GM12874 (cell line): Measurements from ENCODE around the gene CAMTA1.

ENCODE experiments used
- TF ChIP-seq, protein P1 (sequence below): IDR thresholded peaks from 2 replicates; pipeline ENCODE4 v1.5.1; 2011; ENCODE audit warnings: low read depth, mild to moderate bottlenecking, control low read depth, low read length, moderate library complexity; ENCODE audit not compliant: insufficient read depth

Gene CAMTA1

DNA sequence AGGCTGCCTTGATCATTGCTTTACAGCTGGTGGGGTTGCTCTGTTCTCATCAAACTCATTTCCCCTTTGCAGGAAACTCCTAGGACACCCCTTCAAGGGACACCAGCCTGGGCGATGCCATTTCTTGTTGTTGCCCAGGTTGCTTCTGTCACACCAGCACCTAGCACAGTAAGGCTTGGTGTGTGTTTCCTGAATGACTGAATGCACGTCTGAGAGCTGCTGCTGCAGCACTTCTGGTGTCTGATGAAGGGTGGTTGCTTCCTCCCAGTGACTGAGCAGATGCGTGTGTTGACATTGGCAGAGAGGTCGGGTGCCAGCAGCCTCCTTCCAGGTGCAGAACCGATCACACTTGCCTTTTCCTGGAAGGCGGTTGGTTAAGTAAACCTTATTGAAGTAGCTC lies 477.4 kb downstream of the CAMTA1 start:
- TF ChIP-seq, protein P1, sequence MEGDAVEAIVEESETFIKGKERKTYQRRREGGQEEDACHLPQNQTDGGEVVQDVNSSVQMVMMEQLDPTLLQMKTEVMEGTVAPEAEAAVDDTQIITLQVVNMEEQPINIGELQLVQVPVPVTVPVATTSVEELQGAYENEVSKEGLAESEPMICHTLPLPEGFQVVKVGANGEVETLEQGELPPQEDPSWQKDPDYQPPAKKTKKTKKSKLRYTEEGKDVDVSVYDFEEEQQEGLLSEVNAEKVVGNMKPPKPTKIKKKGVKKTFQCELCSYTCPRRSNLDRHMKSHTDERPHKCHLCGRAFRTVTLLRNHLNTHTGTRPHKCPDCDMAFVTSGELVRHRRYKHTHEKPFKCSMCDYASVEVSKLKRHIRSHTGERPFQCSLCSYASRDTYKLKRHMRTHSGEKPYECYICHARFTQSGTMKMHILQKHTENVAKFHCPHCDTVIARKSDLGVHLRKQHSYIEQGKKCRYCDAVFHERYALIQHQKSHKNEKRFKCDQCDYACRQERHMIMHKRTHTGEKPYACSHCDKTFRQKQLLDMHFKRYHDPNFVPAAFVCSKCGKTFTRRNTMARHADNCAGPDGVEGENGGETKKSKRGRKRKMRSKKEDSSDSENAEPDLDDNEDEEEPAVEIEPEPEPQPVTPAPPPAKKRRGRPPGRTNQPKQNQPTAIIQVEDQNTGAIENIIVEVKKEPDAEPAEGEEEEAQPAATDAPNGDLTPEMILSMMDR: no peak

DNA sequence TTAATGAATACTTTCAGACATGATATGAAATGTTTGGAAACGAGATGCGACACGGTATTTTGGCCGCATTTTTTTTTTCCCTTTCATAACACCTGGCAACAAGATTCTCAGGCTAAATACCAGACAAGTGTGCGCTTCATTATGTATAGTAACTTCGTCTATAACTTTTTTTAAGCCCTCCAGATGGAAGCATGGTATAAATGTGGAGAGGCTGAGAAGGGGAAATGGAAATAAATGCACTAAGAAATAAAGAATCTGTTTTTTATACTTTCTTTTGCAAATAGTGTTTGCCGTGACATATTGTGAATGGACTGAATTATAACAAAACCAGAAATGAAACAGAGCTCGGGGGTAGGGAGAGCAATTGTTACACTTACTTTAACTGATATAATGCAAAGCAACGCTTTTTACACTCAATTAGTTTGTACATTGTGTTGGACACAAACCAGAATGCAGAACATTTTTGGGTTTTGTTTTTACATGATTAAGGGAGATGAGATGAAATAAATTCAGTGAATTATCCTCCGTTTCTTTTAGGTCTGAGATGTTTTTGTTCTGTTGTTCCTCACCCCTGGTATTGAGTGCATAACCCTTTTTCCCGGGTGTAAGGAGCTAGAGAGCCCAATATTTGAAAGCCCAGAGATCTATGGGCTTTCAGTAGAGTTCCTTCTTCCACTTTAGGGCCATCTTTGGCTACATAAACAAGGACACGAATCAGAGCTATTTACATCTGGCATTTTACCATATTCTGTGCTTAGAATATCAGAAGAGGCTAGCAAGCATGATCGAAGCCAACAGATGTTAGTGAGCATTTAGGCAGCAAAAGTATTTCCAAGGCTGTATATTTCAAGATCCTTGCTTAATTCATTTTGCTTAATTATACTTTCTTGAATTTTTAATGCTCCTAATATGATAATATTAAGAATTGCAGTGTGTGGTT lies 478.0 kb downstream of the CAMTA1 start:
- TF ChIP-seq, protein P1: no peak

GRCh38 chr1:7264101-7264500 lies 478.8 kb downstream of the CAMTA1 start:
- TF ChIP-seq, protein P1: no peak

GRCh38 chr1:7265771-7266371 lies 480.6 kb downstream of the CAMTA1 start:
- TF ChIP-seq, protein P1: no peak

DNA sequence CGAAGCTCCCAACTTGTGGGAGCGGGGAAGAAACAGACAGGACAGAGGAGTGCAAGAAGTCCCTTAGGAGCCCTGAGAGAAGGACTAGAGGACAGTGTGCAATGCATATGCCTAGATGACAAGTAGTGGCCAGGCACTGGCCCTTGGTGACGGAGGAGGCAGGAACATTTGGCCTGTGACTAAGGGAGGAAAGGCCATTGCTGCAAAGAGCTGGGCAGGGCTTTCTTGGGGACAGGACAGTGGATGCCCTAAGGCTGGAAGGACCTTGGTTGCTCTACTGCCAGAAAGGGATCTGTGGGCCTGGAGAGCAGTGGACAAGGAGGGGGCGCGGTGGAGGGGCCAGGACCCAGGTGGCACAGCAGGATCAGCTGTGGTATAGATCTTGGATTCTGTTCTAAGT lies 481.3 kb downstream of the CAMTA1 start:
- TF ChIP-seq, protein P1: no peak

- TF ChIP-seq, protein P1: no peak
Measured at GRCh38 chr1:7267493-7267892, 482.2 kb downstream of the CAMTA1 start.

GRCh38 chr1:7268983-7269382 lies 483.7 kb downstream of the CAMTA1 start:
- TF ChIP-seq, protein P1: no peak
